Endothelial cell of umbilical vein (primary cell): ENCODE results near the gene SLC45A2. TPM values are rescaled to one million over a fixed set of nuclear protein-coding genes. Genes with fewer than 3 reads are reported as not detected.

Experiments used
- BruUV-seq: library from RNA; stranded (reverse); fragments of 400-500 nt; replicated peaks from 2 replicates; lab custom pipeline; 2021; lab: Mats Ljungman, UMichigan
- CTCF ChIA-PET: fragments of 300-600, 350-600 bp; sonication (Branson Sonifier 250); formaldehyde crosslinking; loops from one replicate; lab custom pipeline; 2021; ENCODE audit warnings: antibody characterized with exemption, inconsistent platforms; lab: Charles Lee
- POLR2A ChIA-PET: fragments of 300-600, 350-600 bp; sonication (Branson Sonifier 250); formaldehyde crosslinking; loops from one replicate; lab custom pipeline; 2021; ENCODE audit warnings: antibody characterized with exemption, inconsistent platforms; lab: Charles Lee
- DNase-seq: peaks from one replicate; pipeline ENCODE4 v3.0.0-alpha.2; 2011; ENCODE audit warnings: low read depth, low spot score
- FAIRE-seq: peaks from 2 replicates; lab custom pipeline; 2011; peaks lifted over from hg19 to GRCh38; lab: Jason Lieb, UNC
- H2AFZ ChIP-seq: 2 replicates; pipeline ENCODE4 v1.6.0; 2012; ENCODE audit warnings: low read depth, low read length, control low read depth, inconsistent platforms
- H3K27ac ChIP-seq: 2 replicates; pipeline ENCODE4 v1.5.1; 2011; ENCODE audit warnings: low read depth, mild to moderate bottlenecking, control low read depth, low read length, moderate library complexity; ENCODE audit not compliant: insufficient read depth
- H3K27me3 ChIP-seq, 2 experiments: 2 replicates each; pipeline versions ENCODE4 v1.6.0 to v1.6.1; 2011; ENCODE audit warnings: low read length in 2 of 2, mixed read lengths in 1 of 2; ENCODE audit not compliant: control insufficient read depth in 2 of 2, insufficient read depth in 2 of 2
- H3K36me3 ChIP-seq, 2 experiments: 2 replicates in 1 of 2; 3 replicates in 1 of 2; pipeline ENCODE4 v1.5.1; 2011; ENCODE audit warnings: low read length in 2 of 2, mild to moderate bottlenecking in 1 of 2, moderate library complexity in 1 of 2; ENCODE audit not compliant: control insufficient read depth in 2 of 2, insufficient read depth in 2 of 2; ENCODE audit errors: extremely low read depth in 1 of 2
- H3K4me1 ChIP-seq: 3 replicates; pipeline ENCODE4 v1.5.1; 2011; ENCODE audit warnings: mild to moderate bottlenecking, low read length; ENCODE audit not compliant: control insufficient read depth, insufficient read depth; ENCODE audit errors: extremely low read depth
- H3K4me2 ChIP-seq: 2 replicates; pipeline ENCODE4 v1.6.1; 2011; ENCODE audit warnings: low read length, control low read depth, mixed read lengths; ENCODE audit not compliant: insufficient read depth
- H3K4me3 ChIP-seq, 3 experiments: fragments of 200-600 bp in 1 of 3; sonication (generic), shearing (Covaris generic) in 1 of 3; replicated peaks in 1 of 3; 2 replicates each; pipeline ENCODE4 v1.5.1; 2011 to 2016; ENCODE audit warnings: control low read depth in 3 of 3, low read length in 3 of 3, mild to moderate bottlenecking in 2 of 3, inconsistent platforms in 1 of 3, low read depth in 1 of 3, moderate library complexity in 1 of 3; ENCODE audit not compliant: insufficient read depth in 1 of 3
- H3K79me2 ChIP-seq: 2 replicates; pipeline ENCODE4 v1.6.0; 2012; ENCODE audit warnings: low read length, inconsistent platforms; ENCODE audit not compliant: control insufficient read depth, insufficient read depth
- H3K9ac ChIP-seq: replicated peaks from 2 replicates; pipeline ENCODE3; 2011; ENCODE audit warnings: low read length, control low read depth; ENCODE audit not compliant: insufficient read depth; ENCODE audit errors: extremely low read depth
- H3K9me1 ChIP-seq: replicated peaks from 3 replicates; pipeline ENCODE4 v1.6.0; 2011; ENCODE audit warnings: mild to moderate bottlenecking, low read length; ENCODE audit not compliant: control insufficient read depth, insufficient read depth; ENCODE audit errors: extremely low read depth
- H3K9me3 ChIP-seq: replicated peaks from 2 replicates; pipeline ENCODE4 v1.5.1; 2012; ENCODE audit warnings: low read length, inconsistent platforms; ENCODE audit not compliant: control insufficient read depth, insufficient read depth
- H4K20me1 ChIP-seq: replicated peaks from 2 replicates; pipeline ENCODE3; 2011; ENCODE audit warnings: mild to moderate bottlenecking, low read length; ENCODE audit not compliant: control insufficient read depth, insufficient read depth; ENCODE audit errors: extremely low read depth
- CTCF ChIP-seq, 2 donors: IDR thresholded peaks; 1 replicate in 1 of 2; 2 replicates in 1 of 2; pipeline ENCODE4 v1.5.1; 2011; ENCODE audit warnings: low read length in 2 of 2, mild to moderate bottlenecking in 2 of 2, moderate library complexity in 2 of 2, control low read depth in 1 of 2, inconsistent platforms in 1 of 2, low read depth in 1 of 2; ENCODE audit not compliant: insufficient read depth in 1 of 2; ENCODE audit errors: extremely low read depth in 1 of 2
- GATA2 ChIP-seq: IDR thresholded peaks from 2 replicates; pipeline ENCODE4 v1.7.0; 2011; ENCODE audit warnings: low read depth, mild to moderate bottlenecking, moderate library complexity, mixed read lengths, low read length; ENCODE audit not compliant: insufficient read length, insufficient read depth
- JUN ChIP-seq: IDR thresholded peaks from 2 replicates; pipeline ENCODE4 v1.6.1; 2011; ENCODE audit warnings: borderline replicate concordance, low read depth; ENCODE audit not compliant: insufficient read length, insufficient read depth
- MAX ChIP-seq: IDR thresholded peaks from 2 replicates; pipeline ENCODE4 v1.6.1; 2011; ENCODE audit not compliant: insufficient read depth, insufficient read length
- POLR2AphosphoS5 ChIP-seq: IDR thresholded peaks from 2 replicates; pipeline ENCODE4 v1.6.1; 2012; ENCODE audit warnings: low read depth, mild to moderate bottlenecking, control low read depth, low read length, moderate library complexity; ENCODE audit not compliant: insufficient read depth
- dilution Hi-C: fragments of 300-500 bp; cut with MboI; formaldehyde crosslinking; loops from one replicate; pipeline ENCODE4 v1.15.0; 2019; ENCODE audit warnings: low sequenced_read_pairs; ENCODE audit not compliant: extremely low pct_ligation_motif_present
- intact Hi-C: fragments of 100-400 bp; cut with micrococcal nuclease; formaldehyde crosslinking; loops from one replicate; pipeline ENCODE4 v1.10.0; 2022
- polyA plus RNA-seq, 4 experiments: library from polyadenylated mRNA; depleted of rRNA in 3 of 4; stranded (reverse) in 3 of 4; unstranded in 1 of 4; fragments of >200 nt; gene quantifications; 2 replicates each; pipeline versions ENCODE4 v1.2.1 to v1.2.3, GENCODE V29; 2011 to 2012; ENCODE audit warnings: missing spikeins in 1 of 4
- total RNA-seq: library from RNA; stranded (reverse); gene quantifications from 2 replicates; pipeline ENCODE4 v1.2.3, GENCODE V29; 2021

SLC45A2 gene
- total and polyA plus RNA-seq, 2 donors (not counting 3 experiments of a cell fraction or from before 2014, with no cell fraction given): not detected

GRCh38 chr5:33997331-33997983 lies 13.0 kb upstream of the SLC45A2 start:
- Histone ChIP-seq H4K20me1 (no peaks in the 10 kb centered on the region), H3K9me3 (no peaks in the 10 kb centered on the region), H3K4me3 (no peak overlapping the region), H3K27ac (no peak overlapping the region), H3K4me1 (no peaks in the 10 kb centered on the region), H3K9ac (no peak overlapping the region), H3K9me1 (no peaks in the 10 kb centered on the region), H3K36me3 (peaks cover 0 to 2% of the 10 kb centered on the region in 2 experiments), H3K27me3 (no peaks in the 10 kb centered on the region), H3K79me2 (no peaks in the 10 kb centered on the region), H3K4me2 (no peak overlapping the region), H2AFZ (no peak overlapping the region)
- BruUV-seq: no TSS peak
- intact Hi-C loops (loop anchor here (1.0 kb wide), 1 partner anchor 468 kb away; no protein-coding TSS in a partner anchor), dilution Hi-C loops (no loop called here)
- TF ChIP-seq POLR2AphosphoS5 (no peak), MAX (no peak), JUN (no peak), CTCF (IDR thresholded peaks at IDR 0.05; ENCODE audit: extremely low read depth in 1 of 2, insufficient read depth in 1 of 2, low read depth in 1 of 2, low read length in 2 of 2) (peak; percentile 64 to 69), GATA2 (no peak)
- CTCF ChIA-PET: interaction anchor here (0.5 to 2.1 kb wide), 15 partner anchors 9 to 469 kb away, joined by 3 to 13 read pairs (median 5); partner anchors contain the start of genes AMACR and C1QTNF3
- peak; percentile 92 for FAIRE-seq
- DNase-seq: peak; percentile 87
- POLR2A ChIA-PET: interaction anchor here (1.4 kb wide), 1 partner anchor 11 kb away, joined by 5 read pairs; the partner anchor contains the start of gene AMACR
